ENCODE data around the gene FOXP4.

The FOXP4 gene

DNA sequence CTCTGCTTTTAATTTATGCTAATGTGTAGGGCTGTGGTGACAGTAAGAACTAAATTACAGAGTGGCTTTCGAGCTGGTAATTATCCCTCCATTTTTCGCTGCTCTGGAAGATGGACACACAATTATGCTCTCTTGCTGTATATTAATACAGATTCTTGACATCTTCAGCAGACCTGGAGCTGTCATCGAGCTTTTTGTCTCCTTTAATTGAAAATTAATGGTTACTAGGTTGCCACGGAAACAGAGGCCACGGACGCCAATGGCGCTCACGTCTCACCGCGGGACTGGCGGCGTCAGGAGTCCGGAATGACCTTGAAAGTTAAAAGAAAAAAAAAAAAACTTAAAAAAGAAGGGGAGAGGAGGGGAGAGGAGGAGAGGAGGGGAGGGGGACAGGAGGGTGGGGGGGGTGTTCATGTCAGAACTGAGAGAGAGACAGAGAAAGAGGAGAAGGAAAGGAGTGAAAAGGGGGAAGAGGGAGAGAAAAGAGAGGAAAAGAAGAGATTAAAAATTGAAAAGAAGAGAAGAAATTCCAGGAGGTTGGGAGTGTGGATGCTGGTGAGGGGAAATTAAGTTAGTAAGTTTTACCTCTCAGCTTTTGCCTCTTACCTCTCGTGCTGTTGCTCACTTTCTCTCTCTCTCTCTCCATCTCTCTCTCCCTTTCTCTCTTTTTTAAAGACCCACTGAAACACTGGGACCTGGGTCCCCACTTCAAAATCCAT, 22.1 kb upstream of the FOXP4 start:
- intact Hi-C loops (cut with DNase I; ENCODE audit: low total_unique reads) = no loop called here
- no peak for DNase-seq
- Histone ChIP-seq H3K27ac (no peak overlapping the region), H3K36me3 (no peaks in the 10 kb centered on the region), H3K9me3 (no peaks in the 10 kb centered on the region), H3K4me3 (no peak overlapping the region), H3K4me1 (peaks cover 0 to 10% (median 9%) of the 10 kb centered on the region in 4 donors), H3K27me3 (peaks cover 0 to 50% of the 10 kb centered on the region in 2 donors)
- TF ChIP-seq, protein P1, sequence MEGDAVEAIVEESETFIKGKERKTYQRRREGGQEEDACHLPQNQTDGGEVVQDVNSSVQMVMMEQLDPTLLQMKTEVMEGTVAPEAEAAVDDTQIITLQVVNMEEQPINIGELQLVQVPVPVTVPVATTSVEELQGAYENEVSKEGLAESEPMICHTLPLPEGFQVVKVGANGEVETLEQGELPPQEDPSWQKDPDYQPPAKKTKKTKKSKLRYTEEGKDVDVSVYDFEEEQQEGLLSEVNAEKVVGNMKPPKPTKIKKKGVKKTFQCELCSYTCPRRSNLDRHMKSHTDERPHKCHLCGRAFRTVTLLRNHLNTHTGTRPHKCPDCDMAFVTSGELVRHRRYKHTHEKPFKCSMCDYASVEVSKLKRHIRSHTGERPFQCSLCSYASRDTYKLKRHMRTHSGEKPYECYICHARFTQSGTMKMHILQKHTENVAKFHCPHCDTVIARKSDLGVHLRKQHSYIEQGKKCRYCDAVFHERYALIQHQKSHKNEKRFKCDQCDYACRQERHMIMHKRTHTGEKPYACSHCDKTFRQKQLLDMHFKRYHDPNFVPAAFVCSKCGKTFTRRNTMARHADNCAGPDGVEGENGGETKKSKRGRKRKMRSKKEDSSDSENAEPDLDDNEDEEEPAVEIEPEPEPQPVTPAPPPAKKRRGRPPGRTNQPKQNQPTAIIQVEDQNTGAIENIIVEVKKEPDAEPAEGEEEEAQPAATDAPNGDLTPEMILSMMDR (IDR thresholded peaks at IDR 0.05) = no peak

DNA sequence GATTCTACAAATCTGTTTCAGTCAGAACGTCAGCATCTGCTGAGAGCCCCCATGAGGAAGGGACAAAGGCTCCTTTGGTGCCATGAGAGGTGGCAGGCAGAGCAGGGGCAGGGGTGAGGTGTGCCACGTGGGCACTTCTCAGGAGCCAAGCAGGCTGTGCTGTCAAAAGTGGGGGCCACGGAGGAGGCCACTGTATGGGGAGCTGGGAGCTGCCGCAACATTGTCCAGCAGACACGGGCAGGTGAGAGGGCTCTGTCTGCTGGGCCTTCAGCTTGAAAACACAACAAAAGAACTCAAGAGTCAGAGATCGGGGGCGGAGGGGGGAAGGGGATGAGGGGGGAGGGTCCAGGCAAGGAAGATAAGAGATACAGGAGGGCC, 21.6 kb upstream of the FOXP4 start:
- H3K4me1 ChIP-seq = peaks cover 0 to 10% (median 9%) of the 10 kb centered on the region in 4 donors
- H3K27me3 ChIP-seq = peaks cover 0 to 55% of the 10 kb centered on the region in 2 donors
- TF ChIP-seq, protein P1 (IDR thresholded peaks at IDR 0.05) = no peak
- no peak overlapping the region for H3K27ac ChIP-seq
- H3K4me3 ChIP-seq = no peak overlapping the region
- no peaks in the 10 kb centered on the region for H3K36me3 ChIP-seq
- no peak for DNase-seq
- H3K9me3 ChIP-seq = no peaks in the 10 kb centered on the region
- intact Hi-C loops (cut with DNase I; ENCODE audit: low total_unique reads) = no loop called here

DNA sequence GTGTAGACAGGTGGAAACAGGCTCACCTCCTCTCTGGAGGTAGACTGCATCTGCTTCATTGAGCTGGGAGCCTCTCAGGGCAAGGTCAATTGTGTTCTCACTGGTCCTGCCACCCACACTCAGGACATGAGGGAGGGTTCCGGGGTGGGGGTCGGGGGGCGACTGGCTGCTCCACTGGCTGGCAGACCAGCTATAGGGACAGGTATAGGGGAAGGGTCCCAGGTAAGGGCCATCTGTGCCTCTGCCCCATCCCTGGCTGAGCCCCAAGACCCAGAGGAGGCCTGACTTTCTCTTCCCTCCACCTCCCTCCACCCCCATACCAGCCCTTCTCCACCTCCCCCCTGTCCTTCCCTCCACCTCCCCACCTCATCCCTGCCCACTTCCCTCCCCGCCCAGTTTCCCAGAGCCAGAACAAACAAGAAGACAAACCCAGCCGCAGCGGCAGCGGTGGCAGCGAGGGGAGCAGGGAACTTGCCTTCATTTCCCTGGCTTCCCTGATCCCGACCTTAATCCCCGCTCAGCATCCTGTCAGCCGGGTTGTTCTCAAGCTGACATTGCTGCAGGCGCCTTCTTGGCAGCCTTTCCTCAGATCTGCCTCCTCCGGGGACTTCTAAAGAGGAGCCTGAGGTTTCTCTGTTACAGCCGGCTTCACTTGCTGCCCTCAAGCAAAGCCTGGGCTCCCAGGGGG, 18.3 kb upstream of the FOXP4 start:
- H3K9me3 ChIP-seq = no peaks in the 10 kb centered on the region
- H3K4me3 ChIP-seq = no peak overlapping the region
- no peaks in the 10 kb centered on the region for H3K36me3 ChIP-seq
- peaks cover 0 to 22% (median 15%) of the 10 kb centered on the region in 4 donors for H3K4me1 ChIP-seq
- TF ChIP-seq, protein P1 (IDR thresholded peaks at IDR 0.05) = no peak
- no peak for DNase-seq
- intact Hi-C loops (cut with DNase I; ENCODE audit: low total_unique reads) = no loop called here
- peaks cover 0 to 61% of the 10 kb centered on the region in 2 donors for H3K27me3 ChIP-seq
- H3K27ac ChIP-seq = no peak overlapping the region

DNA sequence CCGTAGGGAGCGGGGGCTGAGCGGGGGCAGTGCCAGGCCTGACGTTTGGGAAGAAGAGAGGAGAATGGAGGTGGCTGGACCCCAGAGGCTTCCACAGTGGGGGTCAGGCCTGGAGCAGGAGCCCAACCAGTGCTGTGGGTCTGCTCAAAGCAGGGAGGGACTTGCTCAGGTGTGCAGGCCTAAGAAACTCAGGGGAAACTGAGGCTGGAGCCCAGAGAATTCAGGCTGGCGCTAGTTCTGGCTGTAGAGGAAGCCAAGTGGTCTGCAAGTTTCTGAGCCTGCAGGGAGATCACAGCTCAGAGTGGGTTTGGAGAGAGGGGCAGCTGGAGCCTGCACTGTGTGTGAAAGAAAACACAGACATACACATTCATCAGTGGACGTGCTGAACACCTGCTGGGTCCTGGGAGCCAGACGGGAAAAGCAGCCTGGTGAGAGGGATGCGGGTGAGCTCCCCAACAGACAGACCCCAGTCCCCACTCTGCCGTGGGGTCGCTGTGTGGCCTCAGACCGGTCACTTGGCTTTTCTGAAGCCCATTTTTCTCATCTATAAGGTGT, 17.7 kb upstream of the FOXP4 start:
- peaks cover 0 to 60% of the 10 kb centered on the region in 2 donors for H3K27me3 ChIP-seq
- H3K4me3 ChIP-seq = no peak overlapping the region
- no peak overlapping the region for H3K27ac ChIP-seq
- DNase-seq = no peak
- TF ChIP-seq, protein P1 (IDR thresholded peaks at IDR 0.05) = no peak
- peaks cover 0 to 22% (median 15%) of the 10 kb centered on the region in 4 donors for H3K4me1 ChIP-seq
- H3K36me3 ChIP-seq = no peaks in the 10 kb centered on the region
- intact Hi-C loops (cut with DNase I; ENCODE audit: low total_unique reads) = no loop called here
- H3K9me3 ChIP-seq = no peaks in the 10 kb centered on the region

DNA sequence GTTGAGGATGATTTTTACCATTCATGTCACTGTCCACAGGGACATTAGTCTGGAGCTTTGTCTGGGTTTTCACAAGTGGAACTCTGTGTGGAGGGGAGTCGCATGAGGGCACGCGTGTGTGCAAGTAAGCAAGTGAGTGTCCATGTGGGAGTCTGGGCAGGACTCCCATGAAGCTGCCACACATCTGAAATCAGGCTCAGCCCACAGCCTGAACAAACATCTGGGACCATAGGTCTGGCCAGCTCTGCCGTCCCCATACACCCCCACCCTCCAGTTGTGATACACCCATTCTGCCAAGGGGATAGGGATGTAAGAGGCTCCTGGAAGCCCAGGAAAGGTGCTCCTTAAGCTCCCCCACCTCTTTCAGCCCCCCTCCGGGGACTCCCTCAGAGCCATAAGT, 17.1 kb upstream of the FOXP4 start:
- Histone ChIP-seq H3K36me3 (no peaks in the 10 kb centered on the region), H3K9me3 (no peaks in the 10 kb centered on the region), H3K4me3 (no peak overlapping the region), H3K27me3 (peaks cover 0 to 59% of the 10 kb centered on the region in 2 donors), H3K4me1 (peaks cover 0 to 22% (median 15%) of the 10 kb centered on the region in 4 donors), H3K27ac (no peak overlapping the region)
- intact Hi-C loops (cut with DNase I; ENCODE audit: low total_unique reads) = no loop called here
- TF ChIP-seq, protein P1 (IDR thresholded peaks at IDR 0.05) = no peak
- no peak for DNase-seq
